Nephron progenitor cell (in vitro differentiated cells): ENCODE results near the gene RAB4A.
A peak's percentile ranks its signal among the peaks of the same experiment; 100 is the strongest.
"Not testable (repeated sequence)": the region's sequence is repeated elsewhere in the genome, so short reads cannot be mapped to it uniquely, and the experiment has no call there.

Experiments
- DNase-seq: peaks from one replicate; pipeline ENCODE4 v3.0.0; 2021
- H3K27ac Mint-ChIP-seq: 2 replicates; pipeline ENCODE4 v1.8.0; 2021; ENCODE audit warnings: mild to moderate bottlenecking, moderate library complexity, mixed read lengths
- H3K27me3 Mint-ChIP-seq: 2 replicates; pipeline ENCODE4 v1.8.0; 2021; ENCODE audit warnings: mild to moderate bottlenecking, low read depth, mixed read lengths; ENCODE audit not compliant: poor library complexity
- H3K36me3 Mint-ChIP-seq: 2 replicates; pipeline ENCODE4 v1.8.0; 2021; ENCODE audit warnings: low read depth, mixed read lengths
- H3K4me1 Mint-ChIP-seq: 2 replicates; pipeline ENCODE4 v1.8.0; 2021; ENCODE audit warnings: mixed read lengths
- H3K4me3 Mint-ChIP-seq: 2 replicates; pipeline ENCODE4 v1.8.0; 2021; ENCODE audit warnings: mild to moderate bottlenecking, moderate library complexity, mixed read lengths
- H3K9me3 Mint-ChIP-seq: 2 replicates; pipeline ENCODE4 v1.8.0; 2021; ENCODE audit warnings: mild to moderate bottlenecking, moderate library complexity, mixed read lengths
- TF ChIP-seq, protein P1 (sequence below): fragments of 200-600 bp; sonication (generic); IDR thresholded peaks from 2 replicates; pipeline ENCODE4 v1.5.0; 2021; ENCODE audit warnings: antibody characterized with exemption

RAB4A gene

DNA sequence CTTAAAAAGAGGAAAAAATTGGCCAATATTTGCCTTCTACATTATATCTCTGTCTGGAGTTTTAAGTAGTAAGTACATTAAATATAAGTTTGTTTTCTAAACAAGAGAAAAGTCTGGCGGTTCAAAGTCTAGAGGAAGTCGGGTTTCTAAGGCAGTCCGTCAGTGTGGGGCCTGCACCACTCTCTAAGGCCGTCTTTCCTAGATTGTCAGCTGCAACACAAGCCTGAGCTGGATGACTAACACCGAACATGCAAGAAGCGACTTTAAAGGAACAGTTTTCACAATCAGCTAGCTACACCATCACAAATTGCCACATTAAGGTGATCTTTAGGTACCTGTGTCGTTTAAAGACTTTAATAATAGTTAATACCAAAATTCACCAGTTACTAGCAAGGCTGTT lies 52.3 kb downstream of the RAB4A start:
- TF ChIP-seq, protein P1, sequence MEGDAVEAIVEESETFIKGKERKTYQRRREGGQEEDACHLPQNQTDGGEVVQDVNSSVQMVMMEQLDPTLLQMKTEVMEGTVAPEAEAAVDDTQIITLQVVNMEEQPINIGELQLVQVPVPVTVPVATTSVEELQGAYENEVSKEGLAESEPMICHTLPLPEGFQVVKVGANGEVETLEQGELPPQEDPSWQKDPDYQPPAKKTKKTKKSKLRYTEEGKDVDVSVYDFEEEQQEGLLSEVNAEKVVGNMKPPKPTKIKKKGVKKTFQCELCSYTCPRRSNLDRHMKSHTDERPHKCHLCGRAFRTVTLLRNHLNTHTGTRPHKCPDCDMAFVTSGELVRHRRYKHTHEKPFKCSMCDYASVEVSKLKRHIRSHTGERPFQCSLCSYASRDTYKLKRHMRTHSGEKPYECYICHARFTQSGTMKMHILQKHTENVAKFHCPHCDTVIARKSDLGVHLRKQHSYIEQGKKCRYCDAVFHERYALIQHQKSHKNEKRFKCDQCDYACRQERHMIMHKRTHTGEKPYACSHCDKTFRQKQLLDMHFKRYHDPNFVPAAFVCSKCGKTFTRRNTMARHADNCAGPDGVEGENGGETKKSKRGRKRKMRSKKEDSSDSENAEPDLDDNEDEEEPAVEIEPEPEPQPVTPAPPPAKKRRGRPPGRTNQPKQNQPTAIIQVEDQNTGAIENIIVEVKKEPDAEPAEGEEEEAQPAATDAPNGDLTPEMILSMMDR, result no peak
- H3K4me1 Mint-ChIP-seq, result peaks cover 9% of the 10 kb centered on the region
- peaks cover 67% of the 10 kb centered on the region for H3K36me3 Mint-ChIP-seq
- no peaks in the 10 kb centered on the region for H3K9me3 Mint-ChIP-seq
- H3K27me3 Mint-ChIP-seq, result no peaks in the 10 kb centered on the region
- H3K4me3 Mint-ChIP-seq, result no peak overlapping the region
- no peak for DNase-seq
- peak overlapping the region; percentile 85 for H3K27ac Mint-ChIP-seq

DNA sequence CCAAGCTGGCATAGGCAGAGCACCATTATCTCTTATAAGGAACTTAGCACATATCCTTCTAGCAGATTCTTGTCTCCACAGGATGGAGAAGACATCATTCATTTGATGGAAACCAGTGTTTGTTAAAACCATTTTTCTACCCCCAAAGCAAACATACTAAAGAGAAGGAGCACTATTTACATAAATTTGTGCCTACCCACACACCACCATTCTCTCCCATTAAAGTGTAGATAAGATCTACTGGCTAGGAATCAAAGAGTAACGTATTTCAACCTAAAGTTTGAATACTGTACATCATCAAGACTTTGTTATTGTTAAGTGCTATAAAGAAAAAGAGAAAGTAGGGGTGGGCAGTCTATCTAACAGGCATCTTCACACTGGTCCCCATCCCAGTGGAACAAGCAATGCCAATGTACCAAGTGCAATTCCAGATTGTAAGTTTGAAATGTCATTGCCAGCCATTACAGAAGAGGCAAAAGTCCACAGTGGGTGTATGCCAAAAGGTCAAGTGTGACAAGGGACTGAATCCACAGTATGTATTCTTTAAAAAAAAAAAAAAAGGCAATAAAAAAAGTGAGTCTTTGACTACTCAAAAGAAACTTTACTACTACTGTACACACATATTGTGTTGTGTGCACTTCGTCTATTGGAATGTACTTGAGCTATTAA lies 53.1 kb downstream of the RAB4A start:
- Mint-ChIP-seq H3K4me3 (no peak overlapping the region), H3K36me3 (peaks cover 69% of the 10 kb centered on the region), H3K27ac (no peak overlapping the region), H3K4me1 (peaks cover 9% of the 10 kb centered on the region), H3K9me3 (no peaks in the 10 kb centered on the region), H3K27me3 (no peaks in the 10 kb centered on the region)
- TF ChIP-seq, protein P1, result no peak
- no peak for DNase-seq

DNA sequence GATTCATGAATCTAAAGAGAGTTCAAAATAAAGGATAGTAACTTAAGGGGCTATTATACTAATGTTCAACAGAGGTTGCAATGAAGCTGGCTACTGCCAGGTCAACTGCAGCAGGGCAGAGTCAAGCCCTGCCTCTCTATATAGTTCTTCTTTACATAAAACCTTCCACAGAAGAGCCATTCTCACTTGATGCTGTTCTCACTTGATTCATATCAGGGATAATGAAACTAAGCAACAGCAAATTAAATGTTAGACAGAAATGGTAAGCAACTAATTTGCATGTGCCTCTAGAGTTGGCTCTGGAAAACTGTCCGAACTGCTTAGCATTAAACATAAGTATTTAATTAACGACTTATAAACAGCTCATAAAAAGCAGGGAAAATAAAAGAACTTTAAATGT lies 54.5 kb downstream of the RAB4A start:
- no peak for DNase-seq
- TF ChIP-seq, protein P1, result no peak
- H3K9me3 Mint-ChIP-seq, result no peaks in the 10 kb centered on the region
- H3K27me3 Mint-ChIP-seq, result no peaks in the 10 kb centered on the region
- H3K4me3 Mint-ChIP-seq, result no peak overlapping the region
- H3K27ac Mint-ChIP-seq, result peak overlapping the region; percentile 40
- H3K4me1 Mint-ChIP-seq, result peaks cover 9% of the 10 kb centered on the region
- H3K36me3 Mint-ChIP-seq, result peaks cover 65% of the 10 kb centered on the region

DNA sequence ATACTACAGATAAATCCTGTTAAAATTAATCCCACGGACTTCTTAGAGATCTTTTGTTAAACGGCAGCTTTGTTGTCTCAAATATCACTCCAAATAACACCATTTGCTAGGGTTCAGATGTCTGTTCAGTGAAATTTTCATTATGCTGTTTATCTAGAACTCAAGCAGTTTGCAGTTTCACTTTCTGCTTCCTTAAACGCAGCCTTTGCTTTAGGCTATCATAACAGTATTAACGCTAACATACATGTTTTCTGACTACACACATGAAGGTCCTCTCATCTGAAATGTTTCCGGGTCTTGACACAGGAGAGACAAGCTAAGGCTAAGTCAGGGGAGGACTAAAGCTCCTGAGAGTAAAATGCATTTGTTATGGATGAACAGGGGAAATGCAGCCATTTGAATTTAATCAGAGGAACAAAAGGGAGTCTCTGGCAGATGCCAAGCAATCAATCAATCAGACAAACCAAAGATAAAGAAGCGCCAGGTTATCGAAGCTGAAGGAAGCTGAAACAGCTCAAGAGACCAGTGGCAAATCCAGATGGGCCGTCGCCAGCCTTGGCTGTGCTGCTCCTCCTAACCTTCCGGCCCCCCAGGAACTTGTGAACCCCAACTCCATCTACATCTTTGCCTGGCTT lies 55.1 kb downstream of the RAB4A start:
- no peaks in the 10 kb centered on the region for H3K27me3 Mint-ChIP-seq
- H3K4me3 Mint-ChIP-seq, result no peak overlapping the region
- H3K27ac Mint-ChIP-seq, result peak overlapping the region; percentile 17
- TF ChIP-seq, protein P1, result no peak
- peaks cover 69% of the 10 kb centered on the region for H3K36me3 Mint-ChIP-seq
- H3K9me3 Mint-ChIP-seq, result no peaks in the 10 kb centered on the region
- H3K4me1 Mint-ChIP-seq, result peaks cover 9% of the 10 kb centered on the region
- DNase-seq, result no peak

DNA sequence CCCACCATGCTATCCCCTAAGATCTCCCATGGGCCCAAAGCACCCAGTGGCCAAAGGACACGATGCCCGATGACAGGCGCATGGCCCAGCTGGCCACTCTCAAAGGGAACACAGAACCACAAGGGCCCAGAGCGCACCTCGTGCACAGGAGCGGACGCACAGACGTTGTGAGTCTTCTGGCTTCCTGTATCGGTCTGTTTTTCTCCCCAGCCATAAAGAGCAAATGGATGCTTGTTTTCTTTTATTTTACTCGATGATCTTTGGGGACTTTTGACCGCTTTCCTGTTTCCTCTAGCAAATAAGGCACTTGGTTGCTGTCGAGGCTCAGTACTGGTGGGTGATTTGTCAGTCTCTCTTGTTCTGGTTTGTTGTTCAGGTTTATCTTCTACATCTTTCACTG lies 55.7 kb downstream of the RAB4A start:
- peaks cover 69% of the 10 kb centered on the region for H3K36me3 Mint-ChIP-seq
- TF ChIP-seq, protein P1, result no peak
- no peak overlapping the region for H3K4me3 Mint-ChIP-seq
- no peaks in the 10 kb centered on the region for H3K9me3 Mint-ChIP-seq
- H3K27me3 Mint-ChIP-seq, result no peaks in the 10 kb centered on the region
- peaks cover 9% of the 10 kb centered on the region for H3K4me1 Mint-ChIP-seq
- DNase-seq, result no peak
- peak overlapping the region; percentile 17 for H3K27ac Mint-ChIP-seq

DNA sequence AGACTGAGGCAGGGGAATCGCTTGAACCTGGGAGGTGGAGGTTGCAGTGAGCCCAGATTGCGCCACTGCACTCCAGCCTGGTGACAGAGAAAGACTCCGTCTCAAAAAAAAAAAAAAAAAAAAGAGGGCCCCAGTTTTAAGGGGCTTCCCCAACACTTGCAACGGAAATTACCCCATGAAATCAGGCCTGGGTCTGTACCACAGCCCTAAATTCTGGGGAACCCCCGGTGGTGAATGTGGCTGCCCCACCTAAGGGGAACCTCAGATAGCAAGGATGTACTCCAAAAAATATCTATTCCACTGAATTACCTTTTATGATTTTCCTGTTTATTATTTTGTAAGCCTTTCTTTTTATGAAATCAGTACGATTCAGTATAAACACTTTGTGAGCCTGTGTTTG lies 56.9 kb downstream of the RAB4A start:
- not testable (repeated sequence) for H3K4me3 Mint-ChIP-seq
- peaks cover 65% of the 10 kb centered on the region for H3K36me3 Mint-ChIP-seq

More for the DNA sequence above, 56.9 kb downstream of the RAB4A start:
- not testable (repeated sequence) for H3K27ac Mint-ChIP-seq, H3K27me3 Mint-ChIP-seq, H3K9me3 Mint-ChIP-seq, H3K4me1 Mint-ChIP-seq, DNase-seq
